HG02571 (cell line): ENCODE measurements around the gene CDYL2.

Experiments
- ATAC-seq: cut with Tn5 transposase; IDR thresholded peaks from one replicate; pipeline ENCODE4 v1.9.1; 2021; ENCODE audit warnings: mild to moderate bottlenecking, moderate library complexity; ENCODE audit not compliant: unreplicated experiment

The CDYL2 gene

DNA sequence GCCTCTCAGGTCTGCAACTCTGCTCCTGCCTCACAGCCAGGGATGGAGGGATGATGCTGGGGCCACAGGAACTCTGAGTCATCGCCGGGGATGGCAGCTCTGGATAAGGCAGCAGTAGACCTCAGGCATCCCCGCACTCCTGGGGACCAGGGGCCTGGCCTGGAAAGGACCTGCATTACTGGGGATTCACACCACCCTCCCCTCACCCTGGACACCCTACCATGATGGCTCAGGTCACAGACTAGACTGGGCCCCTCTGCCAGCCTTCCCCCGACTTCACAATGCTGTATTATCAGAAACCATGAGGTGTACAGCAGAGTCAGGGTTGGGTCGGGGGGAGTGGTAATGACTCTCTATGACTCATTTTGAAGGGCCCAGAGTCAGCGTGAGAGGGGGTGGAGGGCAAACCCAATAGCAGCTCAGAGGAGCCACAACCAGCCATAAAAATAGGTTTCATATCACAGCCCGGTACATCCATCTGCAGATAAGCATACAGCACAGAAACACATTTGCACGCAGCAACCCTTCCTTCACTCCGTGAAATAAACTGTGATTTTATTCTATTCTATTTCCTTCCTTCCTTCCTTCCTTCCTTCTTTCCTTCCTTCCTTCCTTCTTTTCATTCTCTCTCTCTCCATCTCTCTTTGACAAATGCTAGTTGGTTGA, 234.8 kb downstream of the CDYL2 start:
- no peak for ATAC-seq

- ATAC-seq = no peak
Observed at GRCh38 chr16:80564394-80564793, 240.0 kb downstream of the CDYL2 start.

- ATAC-seq = no peak
Observed at GRCh38 chr16:80563066-80563465, 241.3 kb downstream of the CDYL2 start.

GRCh38 chr16:80559369-80559768, 245.0 kb downstream of the CDYL2 start:
- ATAC-seq = no peak

DNA sequence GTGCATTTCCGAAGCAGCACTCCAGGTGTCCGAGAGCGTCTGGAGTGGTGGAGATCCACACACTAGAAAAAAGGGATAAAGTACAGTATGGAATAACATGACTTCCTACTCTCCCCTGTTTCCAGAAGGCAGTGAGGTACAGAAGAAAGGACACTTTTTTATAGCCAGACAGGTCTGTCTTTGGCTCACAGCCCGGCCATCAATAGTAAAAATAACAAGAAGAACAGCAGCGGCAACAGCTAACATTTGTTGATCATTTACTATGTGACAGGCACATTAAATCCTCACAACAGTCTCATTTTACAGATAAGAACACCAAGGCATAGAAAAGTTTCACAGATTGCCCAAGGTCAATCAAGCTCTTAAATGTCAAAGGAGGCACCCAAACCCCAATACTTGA, 247.4 kb downstream of the CDYL2 start:
- no peak for ATAC-seq

- ATAC-seq = no peak
Observed at GRCh38 chr16:80556481-80556880, 247.9 kb downstream of the CDYL2 start.

- no peak for ATAC-seq
Observed at GRCh38 chr16:80554033-80554432, 250.4 kb downstream of the CDYL2 start.

GRCh38 chr16:80552277-80552676, 252.1 kb downstream of the CDYL2 start:
- no peak for ATAC-seq
